Gastrocnemius medialis (tissue), 4 donors: Measurements from ENCODE around the gene NTRK3. TPM values are rescaled to one million over a fixed set of nuclear protein-coding genes. Genes with fewer than 3 reads are reported as not detected.

Experiments used
- ATAC-seq, 2 donors: fragments of 150-250 bp; one replicate each; pipeline ENCODE4 v1.9.1; 2016
- DNase-seq, 2 donors: peaks; one replicate each; pipeline ENCODE4 v3.0.0-alpha.2; 2019
- H3K27ac ChIP-seq, 4 donors: fragments of 200-600 bp; sonication (generic); 1 replicate in 1 of 4; 2 replicates in 3 of 4; pipeline ENCODE4 v1.5.1; 2016 to 2018; ENCODE audit warnings: mild to moderate bottlenecking in 2 of 4, moderate library complexity in 1 of 4
- H3K27me3 ChIP-seq, 3 donors: fragments of 200-600 bp; sonication (generic) in 2 of 3; 1 replicate in 1 of 3; 2 replicates in 2 of 3; pipeline versions ENCODE4 v1.5.1 to v1.6.0; 2016 to 2019; ENCODE audit warnings: mild to moderate bottlenecking in 1 of 3, moderate library complexity in 1 of 3
- H3K36me3 ChIP-seq, 2 donors: fragments of 200-600 bp; sonication (generic) in 1 of 2; one replicate each; pipeline ENCODE4 v1.5.1; 2017 to 2018
- H3K4me1 ChIP-seq, 2 donors: fragments of 200-600 bp; sonication (generic) in 1 of 2; one replicate each; pipeline ENCODE4 v1.5.1; 2016 to 2017; ENCODE audit warnings: mild to moderate bottlenecking in 2 of 2
- H3K4me3 ChIP-seq, 4 donors: fragments of 200-600 bp; sonication (generic) in 3 of 4; 1 replicate in 1 of 4; 2 replicates in 3 of 4; pipeline ENCODE4 v1.5.1; 2016 to 2019; ENCODE audit warnings: mild to moderate bottlenecking in 2 of 4
- H3K9me3 ChIP-seq, 3 donors: fragments of 200-600 bp; sonication (generic) in 2 of 3; 1 replicate in 1 of 3; 2 replicates in 2 of 3; pipeline ENCODE4 v1.5.1; 2016 to 2019
- CTCF ChIP-seq, 5 experiments: fragments of 450-650 bp in 3 of 5; fragments of 200-600 bp in 2 of 5; sonication (generic) in 2 of 5; IDR thresholded peaks in 4 of 5; conservative IDR thresholded peaks in 1 of 5; 1 replicate in 4 of 5; 2 replicates in 1 of 5; pipeline ENCODE4 v1.5.1; 2016 to 2019; ENCODE audit warnings: antibody characterized with exemption in 5 of 5, mild to moderate bottlenecking in 3 of 5, moderate library complexity in 3 of 5
- POLR2A ChIP-seq, 2 donors: fragments of 450-650 bp; IDR thresholded peaks; one replicate each; pipeline ENCODE4 v1.6.1; 2017; ENCODE audit warnings: antibody characterized with exemption in 2 of 2, mild to moderate bottlenecking in 2 of 2, moderate library complexity in 2 of 2
- in situ Hi-C, 4 donors: fragments of 200-750 bp; cut with MboI; loops; one replicate each; pipeline versions ENCODE4 v1.15.0 to v1.8.0; 2017; ENCODE audit warnings: low sequenced_read_pairs in 4 of 4
- intact Hi-C: fragments of 100-400 bp; cut with DNase I; formaldehyde crosslinking; loops from one replicate; pipeline ENCODE4 v1.15.1; 2023; ENCODE audit warnings: low total_unique reads
- total RNA-seq, 4 donors: library from RNA; depleted of rRNA; stranded (reverse); fragments of >200 nt; gene quantifications; one replicate each; pipeline versions ENCODE4 v1.1.0 to v1.2.3, GENCODE V29; 2016

The NTRK3 gene
- total RNA-seq, 4 donors from 2014 or later: 0.61 to 2.7 (median 0.77) TPM

- Histone ChIP-seq H3K27ac (no peak overlapping the region), H3K4me1 (no peaks in the 10 kb centered on the region), H3K27me3 (no peaks in the 10 kb centered on the region), H3K4me3 (no peak overlapping the region), H3K36me3 (no peaks in the 10 kb centered on the region), H3K9me3 (no peaks in the 10 kb centered on the region)
- DNase-seq: no peak
- in situ Hi-C loops: no loop called here
- TF ChIP-seq POLR2A (IDR thresholded peaks at IDR 0.05): no peak
- TF ChIP-seq CTCF (IDR thresholded peaks at IDR 0.05 in 4 of 5, conservative IDR thresholded peaks at IDR 0.05 in 1 of 5): no peak
- ATAC-seq: no peak
- intact Hi-C loops: no loop called here
Observed at GRCh38 chr15:88017753-88018152, 238.8 kb downstream of the NTRK3 start.

GRCh38 chr15:88016406-88016805 lies 240.1 kb downstream of the NTRK3 start:
- no peak overlapping the region for H3K27ac ChIP-seq
- DNase-seq (no peak), ATAC-seq (no peak)
- in situ Hi-C loops (no loop called here), intact Hi-C loops (no loop called here)
- no peak overlapping the region for H3K4me3 ChIP-seq
- no peaks in the 10 kb centered on the region for H3K36me3 ChIP-seq
- TF ChIP-seq CTCF (IDR thresholded peaks at IDR 0.05 in 4 of 5, conservative IDR thresholded peaks at IDR 0.05 in 1 of 5) (no peak), POLR2A (IDR thresholded peaks at IDR 0.05) (no peak)
- no peaks in the 10 kb centered on the region for H3K27me3 ChIP-seq
- no peaks in the 10 kb centered on the region for H3K9me3 ChIP-seq
- no peaks in the 10 kb centered on the region for H3K4me1 ChIP-seq

DNA sequence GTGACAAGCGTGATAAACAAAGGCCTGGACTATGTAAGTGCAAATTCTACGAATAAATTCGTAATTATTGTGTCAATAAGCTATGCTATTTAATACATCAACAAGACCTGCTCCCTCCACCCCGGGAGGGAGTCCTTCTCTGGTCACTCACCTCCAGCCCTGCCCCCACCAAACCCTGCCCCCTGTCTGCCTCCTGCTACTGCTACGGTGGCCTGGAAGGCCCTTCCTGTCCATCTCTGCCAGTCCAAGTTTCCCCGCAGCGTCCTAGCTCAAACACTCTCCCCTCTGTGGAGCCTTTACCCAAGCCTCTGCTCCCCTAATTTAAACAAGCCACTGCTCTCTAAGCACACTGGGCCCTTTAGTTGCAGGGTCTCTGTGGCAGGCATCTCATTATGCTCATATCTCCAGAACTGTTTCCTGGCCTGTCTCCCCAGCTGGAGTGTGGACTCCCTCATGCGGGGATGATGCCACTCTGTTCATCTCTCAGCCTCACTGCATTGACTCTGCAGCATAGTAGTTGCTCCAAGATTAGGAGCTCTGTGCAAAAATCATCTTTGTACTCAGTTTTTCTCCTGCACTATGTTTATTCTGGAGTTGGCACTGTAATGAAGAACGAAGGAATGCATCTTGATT lies 241.2 kb downstream of the NTRK3 start:
- Histone ChIP-seq H3K4me1 (no peaks in the 10 kb centered on the region), H3K27me3 (no peaks in the 10 kb centered on the region), H3K4me3 (no peak overlapping the region), H3K27ac (no peak overlapping the region), H3K36me3 (no peaks in the 10 kb centered on the region), H3K9me3 (no peaks in the 10 kb centered on the region)
- TF ChIP-seq POLR2A (IDR thresholded peaks at IDR 0.05) (no peak), CTCF (IDR thresholded peaks at IDR 0.05 in 4 of 5, conservative IDR thresholded peaks at IDR 0.05 in 1 of 5) (no peak)
- DNase-seq (no peak), ATAC-seq (no peak)
- intact Hi-C loops (no loop called here), in situ Hi-C loops (no loop called here)

- DNase-seq (no peak), ATAC-seq (no peak)
- intact Hi-C loops (no loop called here), in situ Hi-C loops (no loop called here)
- Histone ChIP-seq H3K9me3 (no peaks in the 10 kb centered on the region), H3K4me1 (no peaks in the 10 kb centered on the region), H3K27ac (no peak overlapping the region), H3K27me3 (no peaks in the 10 kb centered on the region), H3K4me3 (no peak overlapping the region), H3K36me3 (no peaks in the 10 kb centered on the region)
- TF ChIP-seq CTCF (IDR thresholded peaks at IDR 0.05 in 4 of 5, conservative IDR thresholded peaks at IDR 0.05 in 1 of 5): no peak
- TF ChIP-seq POLR2A (IDR thresholded peaks at IDR 0.05): no peak
Observed at GRCh38 chr15:88014454-88015160, 241.9 kb downstream of the NTRK3 start.
